ENCODE measurements around the gene MEN1. TPM values are rescaled to one million over a fixed set of nuclear protein-coding genes. Genes with fewer than 3 reads are reported as not detected.

MEN1 gene
- total and polyA plus RNA-seq, 5 donors from 2014 or later = 20.9 to 31.3 (median 24.9) TPM

- Mint-ChIP-seq H3K36me3 (peaks cover 1% of the 10 kb centered on the region), H3K27ac (peak within 1 kb of the TSS in 2 of 3 donors; percentile 69 to 94), H3K4me3 (peak within 1 kb of the TSS; percentile 80 to 93 (median 86)), H3K4me1 (peaks cover 0 to 42% (median 22%) of the 10 kb centered on the region in 4 donors), H3K9me3 (no peaks in the 10 kb centered on the region), H3K27me3 (peaks cover 8% of the 10 kb centered on the region)
- Histone ChIP-seq H3K27me3 (ENCODE audit: control insufficient read depth, insufficient read depth, low read length) (no peaks in the 10 kb centered on the region), H3K36me3 (ENCODE audit: control insufficient read depth, insufficient read depth, low read length) (no peaks in the 10 kb centered on the region), H3K4me3 (ENCODE audit: low read depth, low read length) (no peak within 1 kb of the TSS), H3K4me1 (ENCODE audit: control insufficient read depth, insufficient read depth, low read length, poor library complexity, severe bottlenecking) (peaks cover 41% of the 10 kb centered on the region), H3K27ac (ENCODE audit: insufficient read depth, low read length, poor library complexity, severe bottlenecking) (peak within 1 kb of the TSS; percentile 71), H3K9me3 (ENCODE audit: control insufficient read depth in 2 of 2, low read length in 2 of 2) (no peaks in the 10 kb centered on the region)
- peak; percentile 71 to 74 for ATAC-seq (ENCODE audit: low read depth in 2 of 2)
- DNase-seq = peak; percentile 76
Observed at GRCh38 chr11:64844330-64845128, 34.2 kb upstream of the MEN1 start, which contains the start of gene CDC42BPG. Gene CDC42BPG (minus strand): TSS chr11:64844653. CDS start chr11:64844569, 84 bp downstream.

GRCh38 chr11:64843686-64844329 is 33.5 kb upstream of the MEN1 start:
- peak overlapping the region; percentile 80 to 93 (median 86) for H3K4me3 Mint-ChIP-seq
- H3K27me3 Mint-ChIP-seq = peaks cover 8% of the 10 kb centered on the region
- H3K36me3 Mint-ChIP-seq = peaks cover 4% of the 10 kb centered on the region
- H3K9me3 Mint-ChIP-seq = no peaks in the 10 kb centered on the region
- H3K4me1 ChIP-seq (ENCODE audit: control insufficient read depth, insufficient read depth, low read length, poor library complexity, severe bottlenecking) = peaks cover 34% of the 10 kb centered on the region
- no peaks in the 10 kb centered on the region for H3K36me3 ChIP-seq (ENCODE audit: control insufficient read depth, insufficient read depth, low read length)
- no peaks in the 10 kb centered on the region for H3K9me3 ChIP-seq (ENCODE audit: control insufficient read depth in 2 of 2, low read length in 2 of 2)
- H3K4me3 ChIP-seq (ENCODE audit: low read depth, low read length) = no peak overlapping the region
- DNase-seq (no peak), ATAC-seq (ENCODE audit: low read depth in 2 of 2) (no peak)
- peak overlapping the region in 2 of 3 donors; percentile 32 to 94 for H3K27ac Mint-ChIP-seq
- no peak overlapping the region for H3K27ac ChIP-seq (ENCODE audit: insufficient read depth, low read length, poor library complexity, severe bottlenecking)
- no peaks in the 10 kb centered on the region for H3K27me3 ChIP-seq (ENCODE audit: control insufficient read depth, insufficient read depth, low read length)
- H3K4me1 Mint-ChIP-seq = peaks cover 0 to 35% (median 20%) of the 10 kb centered on the region in 4 donors

GRCh38 chr11:64842851-64843685 is 32.7 kb upstream of the MEN1 start:
- Mint-ChIP-seq H3K9me3 (no peaks in the 10 kb centered on the region), H3K4me1 (peaks cover 0 to 27% (median 14%) of the 10 kb centered on the region in 4 donors), H3K27ac (no peak overlapping the region), H3K36me3 (peaks cover 4% of the 10 kb centered on the region), H3K4me3 (peak overlapping the region in 3 of 4 donors; percentile 58 to 85 (median 71)), H3K27me3 (peaks cover 8% of the 10 kb centered on the region)
- H3K27me3 ChIP-seq (ENCODE audit: control insufficient read depth, insufficient read depth, low read length) = no peaks in the 10 kb centered on the region
- H3K27ac ChIP-seq (ENCODE audit: insufficient read depth, low read length, poor library complexity, severe bottlenecking) = no peak overlapping the region
- no peak for ATAC-seq (ENCODE audit: low read depth in 2 of 2)
- H3K36me3 ChIP-seq (ENCODE audit: control insufficient read depth, insufficient read depth, low read length) = no peaks in the 10 kb centered on the region
- H3K9me3 ChIP-seq (ENCODE audit: control insufficient read depth in 2 of 2, low read length in 2 of 2) = no peaks in the 10 kb centered on the region
- H3K4me3 ChIP-seq (ENCODE audit: low read depth, low read length) = no peak overlapping the region
- peaks cover 27% of the 10 kb centered on the region for H3K4me1 ChIP-seq (ENCODE audit: control insufficient read depth, insufficient read depth, low read length, poor library complexity, severe bottlenecking)
- no peak for DNase-seq

GRCh38 chr11:64842366-64842759 is 32.0 kb upstream of the MEN1 start:
- Histone ChIP-seq H3K4me1 (ENCODE audit: control insufficient read depth, insufficient read depth, low read length, poor library complexity, severe bottlenecking) (peaks cover 20% of the 10 kb centered on the region), H3K27me3 (ENCODE audit: control insufficient read depth, insufficient read depth, low read length) (no peaks in the 10 kb centered on the region), H3K4me3 (ENCODE audit: low read depth, low read length) (no peak overlapping the region), H3K9me3 (ENCODE audit: control insufficient read depth in 2 of 2, low read length in 2 of 2) (no peaks in the 10 kb centered on the region), H3K36me3 (ENCODE audit: control insufficient read depth, insufficient read depth, low read length) (no peaks in the 10 kb centered on the region), H3K27ac (ENCODE audit: insufficient read depth, low read length, poor library complexity, severe bottlenecking) (no peak overlapping the region)
- H3K27me3 Mint-ChIP-seq = peaks cover 8% of the 10 kb centered on the region
- peak overlapping the region in 1 of 4 donors; percentile 58 for H3K4me3 Mint-ChIP-seq
- DNase-seq (no peak), ATAC-seq (ENCODE audit: low read depth in 2 of 2) (no peak)
- H3K36me3 Mint-ChIP-seq = peaks cover 4% of the 10 kb centered on the region
- H3K9me3 Mint-ChIP-seq = no peaks in the 10 kb centered on the region
- H3K4me1 Mint-ChIP-seq = peaks cover 0 to 22% (median 10%) of the 10 kb centered on the region in 4 donors
- no peak overlapping the region for H3K27ac Mint-ChIP-seq

GRCh38 chr11:64841592-64842365 is 31.4 kb upstream of the MEN1 start:
- Mint-ChIP-seq H3K4me1 (peaks cover 0 to 16% (median 7%) of the 10 kb centered on the region in 4 donors), H3K36me3 (peaks cover 4% of the 10 kb centered on the region), H3K27me3 (peaks cover 8% of the 10 kb centered on the region), H3K9me3 (no peaks in the 10 kb centered on the region), H3K27ac (no peak overlapping the region), H3K4me3 (no peak overlapping the region)
- DNase-seq = no peak
- no peak overlapping the region for H3K27ac ChIP-seq (ENCODE audit: insufficient read depth, low read length, poor library complexity, severe bottlenecking)
- ATAC-seq (ENCODE audit: low read depth in 2 of 2) = no peak
- no peaks in the 10 kb centered on the region for H3K36me3 ChIP-seq (ENCODE audit: control insufficient read depth, insufficient read depth, low read length)
- no peaks in the 10 kb centered on the region for H3K27me3 ChIP-seq (ENCODE audit: control insufficient read depth, insufficient read depth, low read length)
- peaks cover 21% of the 10 kb centered on the region for H3K4me1 ChIP-seq (ENCODE audit: control insufficient read depth, insufficient read depth, low read length, poor library complexity, severe bottlenecking)
- no peak overlapping the region for H3K4me3 ChIP-seq (ENCODE audit: low read depth, low read length)
- H3K9me3 ChIP-seq (ENCODE audit: control insufficient read depth in 2 of 2, low read length in 2 of 2) = no peaks in the 10 kb centered on the region

- H3K36me3 Mint-ChIP-seq = peaks cover 4% of the 10 kb centered on the region
- no peak overlapping the region for H3K27ac Mint-ChIP-seq
- peaks cover 0 to 13% (median 5%) of the 10 kb centered on the region in 4 donors for H3K4me1 Mint-ChIP-seq
- H3K36me3 ChIP-seq (ENCODE audit: control insufficient read depth, insufficient read depth, low read length) = no peaks in the 10 kb centered on the region
- DNase-seq (no peak), ATAC-seq (ENCODE audit: low read depth in 2 of 2) (no peak)
- H3K27ac ChIP-seq (ENCODE audit: insufficient read depth, low read length, poor library complexity, severe bottlenecking) = no peak overlapping the region
- no peak overlapping the region for H3K4me3 ChIP-seq (ENCODE audit: low read depth, low read length)
- H3K4me1 ChIP-seq (ENCODE audit: control insufficient read depth, insufficient read depth, low read length, poor library complexity, severe bottlenecking) = peaks cover 18% of the 10 kb centered on the region
- H3K9me3 Mint-ChIP-seq = no peaks in the 10 kb centered on the region
- no peaks in the 10 kb centered on the region for H3K27me3 ChIP-seq (ENCODE audit: control insufficient read depth, insufficient read depth, low read length)
- H3K4me3 Mint-ChIP-seq = peak overlapping the region in 1 of 4 donors; percentile 75
- peaks cover 8% of the 10 kb centered on the region for H3K27me3 Mint-ChIP-seq
- H3K9me3 ChIP-seq (ENCODE audit: control insufficient read depth in 2 of 2, low read length in 2 of 2) = no peaks in the 10 kb centered on the region
Observed at GRCh38 chr11:64839887-64840782, 29.8 kb upstream of the MEN1 start.

Data from CD4-positive, CD25-positive, alpha-beta regulatory T cell (primary cell).